Skeletal muscle tissue (tissue), 4 donors: ENCODE results near the gene CENPP. TPM values are rescaled to one million over a fixed set of nuclear protein-coding genes. Genes with fewer than 3 reads are reported as not detected.

ENCODE experiments used
- H3K27ac ChIP-seq: one replicate; pipeline ENCODE4 v1.7.0; 2013; ENCODE audit warnings: mild to moderate bottlenecking, low read depth, low read length, inconsistent platforms
- H3K27me3 ChIP-seq, 3 donors: one replicate each; pipeline ENCODE4 v1.7.0; 2013; ENCODE audit warnings: low read length in 3 of 3; ENCODE audit not compliant: control insufficient read depth in 3 of 3, insufficient read depth in 3 of 3
- H3K36me3 ChIP-seq, 3 donors: one replicate each; pipeline ENCODE4 v1.7.0; 2013; ENCODE audit warnings: low read length in 3 of 3; ENCODE audit not compliant: control insufficient read depth in 3 of 3, insufficient read depth in 3 of 3
- H3K4me1 ChIP-seq, 3 donors: one replicate each; pipeline ENCODE4 v1.7.0; 2013; ENCODE audit warnings: low read length in 3 of 3, mild to moderate bottlenecking in 3 of 3; ENCODE audit not compliant: control insufficient read depth in 3 of 3, insufficient read depth in 3 of 3
- H3K4me3 ChIP-seq, 3 donors: one replicate each; pipeline ENCODE4 v1.7.0; 2013; ENCODE audit warnings: low read length in 3 of 3
- H3K9ac ChIP-seq, 3 donors: one replicate each; pipeline ENCODE4 v1.7.0; 2013; ENCODE audit warnings: low read length in 3 of 3, mild to moderate bottlenecking in 3 of 3, moderate library complexity in 2 of 3, low read depth in 1 of 3
- H3K9me3 ChIP-seq, 3 donors: one replicate each; pipeline ENCODE4 v1.7.0; 2013; ENCODE audit warnings: low read length in 3 of 3; ENCODE audit not compliant: control insufficient read depth in 3 of 3
- total RNA-seq: library from RNA; depleted of rRNA; stranded (reverse); fragments of >200 nt; gene quantifications from one replicate; pipeline ENCODE4 v1.2.3, GENCODE V29; 2014
- donor health status: Osteomylitis.

Gene CENPP
- total RNA-seq, 1 donor from 2014 or later = 15.7 TPM

- H3K9ac ChIP-seq = no peak overlapping the region
- H3K36me3 ChIP-seq = no peaks in the 10 kb centered on the region
- H3K27me3 ChIP-seq = no peaks in the 10 kb centered on the region
- H3K27ac ChIP-seq = no peak overlapping the region
- no peaks in the 10 kb centered on the region for H3K9me3 ChIP-seq
- H3K4me1 ChIP-seq = no peaks in the 10 kb centered on the region
- H3K4me3 ChIP-seq = no peak overlapping the region
Observed at GRCh38 chr9:92392690-92393089, 66.9 kb downstream of the CENPP start.

- H3K4me3 ChIP-seq = no peak overlapping the region
- H3K4me1 ChIP-seq = no peaks in the 10 kb centered on the region
- H3K9ac ChIP-seq = no peak overlapping the region
- no peaks in the 10 kb centered on the region for H3K9me3 ChIP-seq
- peaks cover 0 to under 1% (median 0%) of the 10 kb centered on the region in 3 donors for H3K36me3 ChIP-seq
- no peak overlapping the region for H3K27ac ChIP-seq
- H3K27me3 ChIP-seq = no peaks in the 10 kb centered on the region
Observed at GRCh38 chr9:92393686-92394085, 67.9 kb downstream of the CENPP start.

- Histone ChIP-seq H3K4me1 (no peaks in the 10 kb centered on the region), H3K9me3 (no peaks in the 10 kb centered on the region), H3K27me3 (no peaks in the 10 kb centered on the region), H3K27ac (no peak overlapping the region), H3K9ac (no peak overlapping the region), H3K4me3 (no peak overlapping the region), H3K36me3 (peaks cover 0 to 2% (median 0%) of the 10 kb centered on the region in 3 donors)
Observed at GRCh38 chr9:92395617-92396016, 69.9 kb downstream of the CENPP start.

GRCh38 chr9:92397853-92398252 lies 72.1 kb downstream of the CENPP start:
- H3K27me3 ChIP-seq = no peaks in the 10 kb centered on the region

GRCh38 chr9:92402360-92402759 lies 76.6 kb downstream of the CENPP start:
- Histone ChIP-seq H3K27ac (no peak overlapping the region), H3K4me3 (peak overlapping the region in 1 of 3 donors; percentile 20), H3K4me1 (peaks cover 0 to 4% (median 0%) of the 10 kb centered on the region in 3 donors), H3K27me3 (no peaks in the 10 kb centered on the region), H3K36me3 (peaks cover 0 to 2% (median 0%) of the 10 kb centered on the region in 3 donors), H3K9ac (no peak overlapping the region), H3K9me3 (no peaks in the 10 kb centered on the region)

More at GRCh38 chr9:92397853-92398252, 72.1 kb downstream of the CENPP start:
- H3K4me1 ChIP-seq = no peaks in the 10 kb centered on the region
- no peak overlapping the region for H3K4me3 ChIP-seq
- no peak overlapping the region for H3K9ac ChIP-seq
- H3K9me3 ChIP-seq = no peaks in the 10 kb centered on the region
- H3K36me3 ChIP-seq = peaks cover 0 to 2% (median 0%) of the 10 kb centered on the region in 3 donors
- H3K27ac ChIP-seq = no peak overlapping the region

GRCh38 chr9:92402826-92403745 lies 77.3 kb downstream of the CENPP start:
- H3K9me3 ChIP-seq = no peaks in the 10 kb centered on the region
- H3K27ac ChIP-seq = no peak overlapping the region
- H3K27me3 ChIP-seq = no peaks in the 10 kb centered on the region
- H3K36me3 ChIP-seq = peaks cover 0 to 2% (median 0%) of the 10 kb centered on the region in 3 donors
- peak overlapping the region in 1 of 3 donors; percentile 57 for H3K4me3 ChIP-seq
- peaks cover 0 to 4% (median 0%) of the 10 kb centered on the region in 3 donors for H3K4me1 ChIP-seq
- H3K9ac ChIP-seq = peak overlapping the region in 1 of 3 donors; percentile 25

- Histone ChIP-seq H3K4me3 (peak within 1 kb of the TSS in 1 of 3 donors; percentile 57), H3K9me3 (no peaks in the 10 kb centered on the region), H3K27me3 (no peaks in the 10 kb centered on the region), H3K4me1 (peaks cover 0 to 4% (median 0%) of the 10 kb centered on the region in 3 donors), H3K27ac (no peak within 1 kb of the TSS), H3K36me3 (no peaks in the 10 kb centered on the region), H3K9ac (no peak within 1 kb of the TSS)
Observed at GRCh38 chr9:92404042-92404836, 78.5 kb downstream of the CENPP start, which contains the start of gene OGN. Gene OGN (minus strand): TSS chr9:92404578. CDS start chr9:92403407, 1,171 bp downstream.

- H3K4me3 ChIP-seq = peak overlapping the region in 1 of 3 donors; percentile 3
- no peaks in the 10 kb centered on the region for H3K36me3 ChIP-seq
- H3K27me3 ChIP-seq = no peaks in the 10 kb centered on the region
- H3K27ac ChIP-seq = no peak overlapping the region
- no peaks in the 10 kb centered on the region for H3K9me3 ChIP-seq
- no peak overlapping the region for H3K9ac ChIP-seq
- H3K4me1 ChIP-seq = peaks cover 0 to 4% (median 0%) of the 10 kb centered on the region in 3 donors
Observed at GRCh38 chr9:92405818-92406217, 80.1 kb downstream of the CENPP start.

GRCh38 chr9:92406477-92406876 lies 80.7 kb downstream of the CENPP start:
- H3K4me3 ChIP-seq = peak overlapping the region in 1 of 3 donors; percentile 16
- H3K9ac ChIP-seq = no peak overlapping the region
- H3K36me3 ChIP-seq = no peaks in the 10 kb centered on the region
- no peak overlapping the region for H3K27ac ChIP-seq
- H3K9me3 ChIP-seq = no peaks in the 10 kb centered on the region
- peaks cover 0 to 4% (median 0%) of the 10 kb centered on the region in 3 donors for H3K4me1 ChIP-seq
- no peaks in the 10 kb centered on the region for H3K27me3 ChIP-seq
